Stimulated activated CD4-positive, alpha-beta T cell treated with anti-CD3 and anti-CD28 coated beads, Interleukin-12 subunit alpha, Interleukin-12 subunit beta, amount 100 ng/mL, for 48 hours (primary cell): ENCODE data around the gene SERTM2.

ENCODE experiments used
- DNase-seq, 3 donors: peaks; one replicate each; pipeline ENCODE4 v3.0.0-alpha.2; 2020; ENCODE audit warnings: low read depth in 2 of 3, low spot score in 1 of 3

Gene SERTM2

GRCh38 chrX:111555406-111555958, 44.0 kb downstream of the SERTM2 start:
- no peak for DNase-seq

DNA sequence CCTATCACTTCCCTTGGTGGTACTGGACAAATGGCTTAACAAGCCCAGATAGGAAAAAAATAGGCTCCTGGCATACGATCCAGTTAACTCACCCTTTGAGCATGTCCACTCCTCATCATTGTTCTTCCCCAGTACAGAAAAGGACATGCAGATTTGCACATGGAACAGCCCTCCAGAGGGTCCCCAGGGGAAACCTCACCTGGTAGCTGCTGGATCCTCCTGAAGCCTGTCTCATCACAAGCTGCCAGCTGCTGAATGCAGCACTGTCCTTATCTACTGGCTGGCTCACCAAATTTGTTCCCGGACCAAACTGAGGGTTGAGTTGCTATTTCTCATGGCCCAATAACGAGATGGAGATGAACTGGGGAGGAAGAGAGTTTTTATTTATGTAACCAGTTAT, 49.4 kb downstream of the SERTM2 start:
- DNase-seq = no peak

GRCh38 chrX:111561851-111562250, 50.4 kb downstream of the SERTM2 start:
- DNase-seq = no peak

DNA sequence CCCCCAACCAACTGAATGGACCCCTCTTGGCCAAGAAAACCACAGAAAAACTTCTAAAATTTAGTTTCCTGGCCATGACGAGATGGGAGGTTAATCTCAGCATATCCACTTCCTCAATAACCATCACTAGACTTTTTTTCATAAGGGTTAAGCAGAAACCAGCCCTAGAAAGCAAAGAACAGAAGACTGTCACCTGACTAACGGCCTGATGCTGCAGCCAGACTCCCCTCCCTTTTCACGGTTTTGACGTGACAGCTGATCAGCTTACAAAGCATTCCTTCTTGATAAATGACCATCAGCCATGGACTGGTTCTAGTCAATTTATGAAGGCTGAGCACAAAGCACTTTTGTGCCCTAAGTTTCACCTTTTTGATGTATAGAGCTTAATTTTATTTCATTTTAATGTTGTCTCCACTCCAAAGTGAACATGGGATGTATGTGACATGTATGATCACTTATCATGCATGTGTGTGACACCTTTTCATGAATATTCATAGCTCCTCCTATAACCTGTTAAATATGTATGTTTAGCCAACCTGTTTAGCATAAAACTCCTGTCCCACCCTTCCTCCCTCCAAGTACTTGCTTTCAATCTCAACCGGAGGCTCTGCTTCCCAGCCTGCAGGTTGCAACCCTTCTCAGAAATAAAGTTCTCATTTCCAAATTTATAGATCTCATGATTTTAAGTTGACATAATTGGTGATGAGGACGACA, 56.3 kb downstream of the SERTM2 start:
- no peak for DNase-seq

DNA sequence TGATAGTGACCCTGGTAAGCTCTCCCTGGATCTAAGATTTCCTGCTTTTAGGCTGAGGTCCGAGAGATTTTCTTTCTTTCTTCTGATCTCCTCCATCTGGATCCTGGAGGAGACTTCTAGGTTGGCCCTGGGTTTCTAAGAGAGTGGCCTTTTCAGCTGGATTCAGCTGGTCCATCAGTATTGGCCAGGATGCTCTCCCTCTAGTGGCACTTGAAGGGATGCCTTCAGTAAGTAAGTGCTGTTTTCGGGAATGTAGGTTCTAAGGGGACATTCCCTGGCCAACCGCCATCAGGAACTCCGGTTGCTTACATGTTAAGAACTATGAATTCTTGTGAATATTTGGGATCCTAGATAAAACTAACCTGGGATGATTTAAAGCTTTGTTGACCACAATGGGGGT, 56.9 kb downstream of the SERTM2 start:
- DNase-seq = no peak

DNA sequence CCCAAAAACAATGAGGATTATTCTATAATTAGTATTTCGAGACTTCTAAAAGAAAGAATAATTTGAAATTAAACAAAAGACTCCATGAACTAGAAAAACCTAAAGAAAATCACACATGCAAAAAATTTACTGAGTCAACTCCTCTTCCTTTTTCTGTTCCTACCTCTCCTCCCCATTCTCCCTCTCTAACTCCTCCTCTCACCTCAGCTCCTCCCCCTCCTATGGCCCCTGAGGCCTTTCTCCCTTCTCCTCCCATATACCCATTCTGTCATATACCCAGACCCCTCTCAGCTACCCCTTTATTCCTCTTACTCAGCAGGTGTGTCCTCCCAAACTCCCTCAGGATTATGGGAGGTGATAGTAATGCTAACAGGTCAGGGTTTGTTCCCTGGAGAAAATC, 57.4 kb downstream of the SERTM2 start:
- no peak for DNase-seq
